Vagina (tissue), 2 donors: ENCODE results near the gene ANO6.

ENCODE experiments used
- POLR2A ChIP-seq, 2 donors: fragments of 450-650 bp; IDR thresholded peaks; one replicate each; pipeline ENCODE4 v1.6.1; 2017; ENCODE audit warnings: antibody characterized with exemption in 2 of 2, mild to moderate bottlenecking in 2 of 2, moderate library complexity in 2 of 2
- TF ChIP-seq, protein P1 (sequence below), 3 experiments: fragments of 450-650 bp in 2 of 3; fragments of 200-600 bp in 1 of 3; sonication (generic) in 1 of 3; IDR thresholded peaks; one replicate each; pipeline ENCODE4 v1.5.1; 2017 to 2019; ENCODE audit warnings: antibody characterized with exemption in 3 of 3, mild to moderate bottlenecking in 2 of 3, moderate library complexity in 2 of 3

DNA sequence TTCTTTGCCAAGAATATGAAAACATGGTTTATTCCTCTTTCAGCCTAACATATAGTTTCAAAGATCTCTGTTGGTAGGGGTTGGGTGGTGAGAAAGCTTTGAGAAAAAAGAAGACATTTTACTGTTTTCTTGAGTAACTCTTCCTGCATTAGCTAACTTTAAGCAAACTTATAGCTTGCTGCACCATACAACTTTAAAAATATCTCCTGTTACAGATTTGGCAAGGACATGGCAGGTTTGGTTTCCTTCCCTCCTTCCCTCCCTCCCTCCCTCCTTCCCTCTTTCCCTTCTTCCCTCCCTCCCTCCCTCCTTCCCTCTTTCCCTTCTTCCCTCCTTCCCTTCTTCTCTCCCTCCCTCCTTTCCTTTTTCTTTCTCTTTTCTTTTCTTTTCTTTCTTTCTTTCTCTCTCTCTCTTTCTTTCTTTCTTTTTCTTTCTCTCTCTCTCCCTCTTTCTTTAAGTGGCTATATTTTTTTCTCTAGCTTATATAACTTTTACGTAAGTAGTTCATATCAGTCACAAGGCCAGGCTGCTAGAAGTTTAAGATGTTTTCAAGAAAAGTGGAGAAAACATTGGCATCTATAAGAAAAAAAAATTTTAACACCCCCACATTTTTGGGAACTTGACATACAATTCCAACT, 26.0 kb upstream of the ANO6 start:
- no peak for TF ChIP-seq POLR2A (IDR thresholded peaks at IDR 0.05)
- TF ChIP-seq, protein P1, sequence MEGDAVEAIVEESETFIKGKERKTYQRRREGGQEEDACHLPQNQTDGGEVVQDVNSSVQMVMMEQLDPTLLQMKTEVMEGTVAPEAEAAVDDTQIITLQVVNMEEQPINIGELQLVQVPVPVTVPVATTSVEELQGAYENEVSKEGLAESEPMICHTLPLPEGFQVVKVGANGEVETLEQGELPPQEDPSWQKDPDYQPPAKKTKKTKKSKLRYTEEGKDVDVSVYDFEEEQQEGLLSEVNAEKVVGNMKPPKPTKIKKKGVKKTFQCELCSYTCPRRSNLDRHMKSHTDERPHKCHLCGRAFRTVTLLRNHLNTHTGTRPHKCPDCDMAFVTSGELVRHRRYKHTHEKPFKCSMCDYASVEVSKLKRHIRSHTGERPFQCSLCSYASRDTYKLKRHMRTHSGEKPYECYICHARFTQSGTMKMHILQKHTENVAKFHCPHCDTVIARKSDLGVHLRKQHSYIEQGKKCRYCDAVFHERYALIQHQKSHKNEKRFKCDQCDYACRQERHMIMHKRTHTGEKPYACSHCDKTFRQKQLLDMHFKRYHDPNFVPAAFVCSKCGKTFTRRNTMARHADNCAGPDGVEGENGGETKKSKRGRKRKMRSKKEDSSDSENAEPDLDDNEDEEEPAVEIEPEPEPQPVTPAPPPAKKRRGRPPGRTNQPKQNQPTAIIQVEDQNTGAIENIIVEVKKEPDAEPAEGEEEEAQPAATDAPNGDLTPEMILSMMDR (IDR thresholded peaks at IDR 0.05), result no peak
